Left lung (tissue), 10 donors: Measurements from ENCODE around the gene MED27. TPM values are rescaled to one million over a fixed set of nuclear protein-coding genes. Genes with fewer than 3 reads are reported as not detected.

Experiments used
- ATAC-seq: fragments of 200-7000 bp; cut with Tn5 transposase; one replicate; pipeline ENCODE4 v1.9.1; 2020; ENCODE audit warnings: moderate library complexity
- DNase-seq, 4 donors: peaks; one replicate each; pipeline ENCODE4 v3.0.0-alpha.2; 2013 to 2020
- H3K27ac ChIP-seq, 2 donors: fragments of 200-600 bp; sonication (generic) in 1 of 2; one replicate each; pipeline versions ENCODE4 v1.5.0 to v1.8.0; 2020 to 2021
- H3K27me3 ChIP-seq, 2 donors: fragments of 200-600 bp; sonication (generic) in 1 of 2; one replicate each; pipeline versions ENCODE4 v1.5.0 to v1.8.0; 2020 to 2021
- H3K36me3 ChIP-seq, 2 donors: fragments of 200-600 bp; sonication (generic) in 1 of 2; one replicate each; pipeline versions ENCODE4 v1.5.0 to v1.8.0; 2020 to 2021
- H3K4me1 ChIP-seq, 2 donors: fragments of 200-600 bp; one replicate each; pipeline ENCODE4 v1.8.0; 2021
- H3K4me3 ChIP-seq, 2 donors: fragments of 200-600 bp; sonication (generic) in 1 of 2; one replicate each; pipeline versions ENCODE4 v1.5.0 to v1.8.0; 2020 to 2021; ENCODE audit warnings: mild to moderate bottlenecking in 1 of 2
- H3K9me3 ChIP-seq, 2 donors: fragments of 200-600 bp; sonication (generic) in 1 of 2; one replicate each; pipeline versions ENCODE4 v1.5.0 to v1.8.0; 2020 to 2021
- CTCF ChIP-seq, 2 donors: fragments of 200-600 bp; sonication (generic) in 1 of 2; IDR thresholded peaks; one replicate each; pipeline versions ENCODE4 v1.5.0 to v1.8.0; 2021; ENCODE audit warnings: antibody characterized with exemption in 2 of 2
- intact Hi-C, 2 donors: fragments of 100-400 bp; cut with DNase I; formaldehyde crosslinking; loops; one replicate each; pipeline versions ENCODE4 v1.11.2 to v1.14.2; 2022
- polyA plus RNA-seq, 6 donors: library from polyadenylated mRNA; unstranded; fragments of 120-200 nt; gene quantifications; one replicate each; pipeline ENCODE4 v1.2.1, GENCODE V29; 2013; ENCODE audit not compliant: insufficient read length in 6 of 6
- total RNA-seq, 2 donors: library from RNA; stranded (reverse); fragmentation: NEBNext Ultra II Directional; extraction: Animal tissue kit (Norgen Biotek cat#: 25700); gene quantifications; one replicate each; pipeline ENCODE4 v1.2.1, GENCODE V29; 2021
- donor health status: DM: no; HTN: yes; CAD: no.
- donor health status: DM: no; HTN: no; CAD: no.

Gene MED27
- total and polyA plus RNA-seq, 8 donors: 12.5 to 18.6 (median 16.7) TPM

DNA sequence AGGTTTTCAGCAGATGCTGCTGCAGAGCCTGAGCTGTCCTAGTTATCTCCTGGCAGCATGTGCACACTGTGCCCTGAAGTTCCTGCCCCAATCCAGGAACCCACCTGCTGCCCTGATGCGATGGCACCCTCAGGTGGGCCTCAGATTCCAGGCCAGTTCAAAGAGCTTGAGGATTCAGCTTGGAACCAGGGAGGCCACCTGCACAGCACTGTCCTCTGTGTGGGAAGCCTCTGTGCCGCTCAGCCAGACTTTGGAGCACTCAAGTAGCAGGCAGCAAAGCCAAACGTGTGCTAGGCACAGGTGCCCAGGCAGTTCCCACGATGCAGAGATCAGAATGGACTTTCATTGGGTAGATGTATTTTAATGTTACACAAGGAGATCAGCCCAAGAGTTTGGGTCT lies 207.0 kb downstream of the MED27 start:
- intact Hi-C loops: no loop called here
- H3K36me3 ChIP-seq: peaks cover 0 to 12% of the 10 kb centered on the region in 2 donors
- no peak overlapping the region for H3K27ac ChIP-seq
- no peaks in the 10 kb centered on the region for H3K4me1 ChIP-seq
- ATAC-seq: no peak
- H3K4me3 ChIP-seq: no peak overlapping the region
- H3K27me3 ChIP-seq: no peaks in the 10 kb centered on the region
- peak in 1 of 4 donors; percentile 18 for DNase-seq
- TF ChIP-seq CTCF (IDR thresholded peaks at IDR 0.05): no peak
- no peaks in the 10 kb centered on the region for H3K9me3 ChIP-seq

DNA sequence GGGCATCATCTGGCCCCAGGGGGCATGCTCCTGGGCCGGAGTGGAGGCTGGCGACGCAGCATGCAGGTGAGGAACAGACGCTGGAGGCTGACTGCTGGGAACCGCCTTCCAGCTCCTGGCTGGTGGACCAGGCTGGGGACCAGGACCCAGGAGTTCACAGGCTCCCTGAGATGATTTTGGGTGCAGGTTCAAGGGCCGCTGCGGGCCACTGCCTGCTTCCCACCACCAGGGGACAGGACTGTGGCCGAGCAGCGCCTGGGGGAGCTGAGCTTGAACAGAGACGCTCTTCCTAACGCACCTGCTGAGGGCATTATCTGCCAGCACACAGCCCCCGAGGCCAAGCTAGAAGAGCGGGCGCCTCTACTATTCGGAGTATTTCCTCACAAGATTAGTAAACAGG lies 207.7 kb downstream of the MED27 start:
- TF ChIP-seq CTCF (IDR thresholded peaks at IDR 0.05): no peak
- peaks cover 0 to 12% of the 10 kb centered on the region in 2 donors for H3K36me3 ChIP-seq
- no peak overlapping the region for H3K4me3 ChIP-seq
- no peaks in the 10 kb centered on the region for H3K9me3 ChIP-seq
- no peak overlapping the region for H3K27ac ChIP-seq
- H3K27me3 ChIP-seq: no peaks in the 10 kb centered on the region
- no peaks in the 10 kb centered on the region for H3K4me1 ChIP-seq
- intact Hi-C loops: no loop called here
- peak in 1 of 4 donors; percentile 68 for DNase-seq
- ATAC-seq: no peak

DNA sequence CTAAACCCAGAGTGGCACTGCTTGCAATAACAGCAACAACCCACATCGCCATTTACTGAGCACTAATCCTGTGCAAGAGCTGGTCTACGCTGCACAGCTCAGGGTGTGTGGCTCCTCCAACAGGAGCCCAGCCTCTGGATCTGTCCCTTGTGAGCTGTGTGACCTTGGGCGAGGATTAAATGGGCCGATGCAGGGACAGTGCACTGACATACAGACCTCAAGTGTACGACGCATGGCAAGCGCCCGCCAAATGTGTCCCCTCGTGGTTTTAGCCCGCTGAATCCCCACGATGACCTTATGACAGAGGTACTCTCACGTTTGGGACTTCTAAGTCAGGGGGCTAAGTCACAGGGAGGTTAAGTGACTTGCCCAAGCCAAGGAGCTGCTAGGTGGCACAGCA lies 209.5 kb downstream of the MED27 start:
- H3K27me3 ChIP-seq: no peaks in the 10 kb centered on the region
- no peak for ATAC-seq
- intact Hi-C loops: no loop called here
- H3K36me3 ChIP-seq: peaks cover 0 to 12% of the 10 kb centered on the region in 2 donors
- H3K4me3 ChIP-seq: no peak overlapping the region
- H3K9me3 ChIP-seq: no peaks in the 10 kb centered on the region
- no peak for DNase-seq
- H3K27ac ChIP-seq: no peak overlapping the region
- no peak for TF ChIP-seq CTCF (IDR thresholded peaks at IDR 0.05)
- no peaks in the 10 kb centered on the region for H3K4me1 ChIP-seq

DNA sequence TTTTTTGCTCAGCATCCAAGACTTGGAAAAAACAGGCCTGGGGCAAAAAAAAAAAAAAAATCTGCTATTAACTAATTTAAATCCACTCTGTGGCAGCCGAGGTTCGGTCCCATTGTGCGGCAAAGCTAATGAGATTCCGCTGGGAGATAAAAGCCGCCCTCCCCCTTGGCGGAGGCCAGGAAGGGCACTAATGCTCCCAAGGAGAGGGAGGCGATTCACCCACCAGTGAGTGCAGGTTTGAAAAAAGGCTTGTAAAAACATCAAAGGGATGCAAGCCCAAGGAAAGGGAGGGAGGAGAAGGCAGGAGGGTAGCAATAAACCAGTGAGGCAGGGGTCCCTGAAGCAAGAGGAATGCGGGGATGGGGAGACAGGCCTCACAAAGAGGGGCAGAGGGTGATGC lies 210.3 kb downstream of the MED27 start:
- H3K4me3 ChIP-seq: no peak overlapping the region
- no peak overlapping the region for H3K27ac ChIP-seq
- no peak for TF ChIP-seq CTCF (IDR thresholded peaks at IDR 0.05)
- peaks cover 0 to 12% of the 10 kb centered on the region in 2 donors for H3K36me3 ChIP-seq
- no peak for DNase-seq
- no peaks in the 10 kb centered on the region for H3K27me3 ChIP-seq
- intact Hi-C loops: no loop called here
- no peak for ATAC-seq
- no peaks in the 10 kb centered on the region for H3K9me3 ChIP-seq
- H3K4me1 ChIP-seq: no peaks in the 10 kb centered on the region

- intact Hi-C loops: no loop called here
- no peak overlapping the region for H3K4me3 ChIP-seq
- H3K36me3 ChIP-seq: peaks cover 0 to 10% of the 10 kb centered on the region in 2 donors
- H3K27me3 ChIP-seq: no peaks in the 10 kb centered on the region
- H3K9me3 ChIP-seq: no peaks in the 10 kb centered on the region
- no peak for TF ChIP-seq CTCF (IDR thresholded peaks at IDR 0.05)
- peak in 3 of 4 donors; percentile 38 to 90 (median 89) for DNase-seq
- H3K27ac ChIP-seq: no peak overlapping the region
- H3K4me1 ChIP-seq: no peaks in the 10 kb centered on the region
- ATAC-seq: peak; percentile 42
Observed at GRCh38 chr9:131868766-131869165, 210.9 kb downstream of the MED27 start.
